GM18505 (cell line): ENCODE data around the gene TMCC1.
"Not testable (repeated sequence)": the region's sequence is repeated elsewhere in the genome, so short reads cannot be mapped to it uniquely, and the experiment has no call there.

ENCODE experiments used
- ATAC-seq: cut with Tn5 transposase; IDR thresholded peaks from one replicate; pipeline ENCODE4 v1.9.1; 2021; ENCODE audit not compliant: unreplicated experiment
- POLR2A ChIP-seq: IDR thresholded peaks from 4 replicates; pipeline ENCODE4 v1.6.1; 2011; ENCODE audit warnings: borderline replicate concordance; ENCODE audit not compliant: insufficient read depth, insufficient read length; ENCODE audit errors: extremely low read depth

TMCC1 gene

GRCh38 chr3:129723558-129724324 is 169.8 kb downstream of the TMCC1 start:
- no peak for ATAC-seq
- no peak for TF ChIP-seq POLR2A

- TF ChIP-seq POLR2A = no peak
- ATAC-seq = no peak
Measured at GRCh38 chr3:129722527-129722926, 171.0 kb downstream of the TMCC1 start.

GRCh38 chr3:129718201-129718600 is 175.3 kb downstream of the TMCC1 start:
- no peak for TF ChIP-seq POLR2A
- no peak for ATAC-seq

GRCh38 chr3:129715854-129716253 is 177.7 kb downstream of the TMCC1 start:
- no peak for ATAC-seq
- TF ChIP-seq POLR2A = no peak

GRCh38 chr3:129708328-129708861 is 185.1 kb downstream of the TMCC1 start:
- TF ChIP-seq POLR2A = no peak
- no peak for ATAC-seq

- ATAC-seq = no peak
- TF ChIP-seq POLR2A = no peak
Measured at GRCh38 chr3:129705274-129705673, 188.2 kb downstream of the TMCC1 start.

GRCh38 chr3:129703913-129704312 is 189.6 kb downstream of the TMCC1 start:
- ATAC-seq = no peak
- no peak for TF ChIP-seq POLR2A

- no peak for ATAC-seq
- no peak for TF ChIP-seq POLR2A
Measured at GRCh38 chr3:129702934-129703712, 190.4 kb downstream of the TMCC1 start.

- TF ChIP-seq POLR2A = no peak
- no peak for ATAC-seq
Measured at GRCh38 chr3:129701161-129701560, 192.3 kb downstream of the TMCC1 start.

GRCh38 chr3:129699612-129700011 is 193.9 kb downstream of the TMCC1 start:
- no peak for TF ChIP-seq POLR2A
- ATAC-seq = no peak

GRCh38 chr3:129699199-129699598 is 194.3 kb downstream of the TMCC1 start:
- TF ChIP-seq POLR2A = no peak
- ATAC-seq = no peak

GRCh38 chr3:129697229-129697969 is 196.1 kb downstream of the TMCC1 start:
- no peak for ATAC-seq
- no peak for TF ChIP-seq POLR2A

GRCh38 chr3:129696430-129696829 is 197.1 kb downstream of the TMCC1 start:
- ATAC-seq = not testable (repeated sequence)
